Spleen (tissue), 11 donors: ENCODE measurements around the gene WNT2. TPM values are rescaled to one million over a fixed set of nuclear protein-coding genes. Genes with fewer than 3 reads are reported as not detected.

ENCODE experiments used
- DNase-seq: peaks from one replicate; pipeline ENCODE4 v3.0.0-alpha.2; 2020
- H3K27ac ChIP-seq, 8 donors: fragments of 200-600 bp; sonication (generic) in 7 of 8; 1 replicate in 4 of 8; 2 replicates in 4 of 8; pipeline versions ENCODE4 v1.5.0 to v1.8.0; 2016 to 2021; ENCODE audit warnings: inconsistent platforms in 4 of 8, mild to moderate bottlenecking in 4 of 8, moderate library complexity in 1 of 8
- H3K27me3 ChIP-seq, 7 donors: fragments of 200-600 bp; sonication (generic) in 6 of 7; replicated peaks in 1 of 7; 1 replicate in 4 of 7; 2 replicates in 3 of 7; pipeline versions ENCODE4 v1.5.0 to v1.8.0; 2016 to 2021; ENCODE audit warnings: inconsistent platforms in 3 of 7, mild to moderate bottlenecking in 1 of 7
- H3K36me3 ChIP-seq, 6 donors: fragments of 200-600 bp; sonication (generic) in 5 of 6; 1 replicate in 4 of 6; 2 replicates in 2 of 6; pipeline versions ENCODE4 v1.5.0 to v1.8.0; 2016 to 2021; ENCODE audit warnings: inconsistent platforms in 2 of 6
- H3K4me1 ChIP-seq, 6 donors: fragments of 200-600 bp; sonication (generic) in 5 of 6; 1 replicate in 3 of 6; 2 replicates in 3 of 6; pipeline versions ENCODE4 v1.5.0 to v1.8.0; 2016 to 2021; ENCODE audit warnings: inconsistent platforms in 3 of 6
- H3K4me3 ChIP-seq, 8 donors: fragments of 200-600 bp; sonication (generic) in 7 of 8; 1 replicate in 4 of 8; 2 replicates in 4 of 8; pipeline versions ENCODE4 v1.5.0 to v1.8.0; 2016 to 2021; ENCODE audit warnings: inconsistent platforms in 4 of 8, mild to moderate bottlenecking in 4 of 8, moderate library complexity in 2 of 8
- H3K9me3 ChIP-seq, 8 donors: fragments of 200-600 bp; sonication (generic) in 7 of 8; 1 replicate in 4 of 8; 2 replicates in 4 of 8; pipeline versions ENCODE4 v1.5.0 to v1.8.0; 2016 to 2021; ENCODE audit warnings: inconsistent platforms in 4 of 8
- POLR2A ChIP-seq, 3 donors: fragments of 450-650 bp; IDR thresholded peaks; one replicate each; pipeline ENCODE4 v1.5.1; 2017; ENCODE audit warnings: antibody characterized with exemption in 3 of 3, mild to moderate bottlenecking in 1 of 3
- POLR2AphosphoS5 ChIP-seq, 3 donors: sonication (generic); formaldehyde crosslinking; IDR thresholded peaks; one replicate each; pipeline ENCODE4 v1.5.1; 2017; ENCODE audit warnings: antibody characterized with exemption in 3 of 3
- WGBS, 5 donors: extraction: QIAGEN DNeasy Blood & Tissue Kit in 3 of 5; methylation state at CpG; one replicate each; pipeline versions ENCODE4 v1.1.5 to v1.1.7; 2013 to 2018; 5-methylcytosine and 5-hydroxymethylcytosine counted together
- intact Hi-C: fragments of 100-400 bp; cut with DNase I; formaldehyde crosslinking; loops from one replicate; pipeline ENCODE4 v1.15.0; 2023; ENCODE audit warnings: low total_unique reads
- polyA plus RNA-seq, 3 donors: library from polyadenylated mRNA; stranded (reverse); fragments of 200-250 nt; gene quantifications; one replicate each; pipeline ENCODE4 v1.2.1, GENCODE V29; 2013
- total RNA-seq, 7 donors: library from RNA; depleted of rRNA in 3 of 7; stranded (reverse); fragments of >200 nt in 3 of 7; fragmentation: NEBNext Ultra II Directional in 4 of 7; extraction: Animal tissue kit (Norgen Biotek cat#: 25700) in 4 of 7; gene quantifications; one replicate each; pipeline versions ENCODE4 v1.1.0 to v1.2.1, GENCODE V29; 2016 to 2021
- TF ChIP-seq, protein P1 (sequence below), 11 experiments: fragments of 200-600 bp in 7 of 11; fragments of 450-650 bp in 4 of 11; sonication (generic) in 4 of 11; IDR thresholded peaks in 8 of 11; conservative IDR thresholded peaks in 3 of 11; 1 replicate in 7 of 11; 2 replicates in 4 of 11; pipeline versions ENCODE4 v1.4.0 to v1.8.0; 2016 to 2021; ENCODE audit warnings: antibody characterized with exemption in 11 of 11, inconsistent platforms in 4 of 11, mild to moderate bottlenecking in 1 of 11
- donor health status: healthy with polysubstance abuse.
- donor health status: DM: no; HTN: no; CAD: no; lungs with moderate emphysema.
- donor health status: DM: no; HTN: no; CAD: no.
- donor health status: Bipolar disorder and iron deficiency.
- donor health status: healthy.
- donor health status: DM: no; HTN: no; CAD: no.
- donor health status: DM: yes; HTN: yes; CAD: no.

Gene WNT2
- total and polyA plus RNA-seq, 10 donors = 0.22 to 6.2 (median 2.1) TPM

- Histone ChIP-seq H3K27me3 (no peaks in the 10 kb centered on the region), H3K4me1 (peaks cover 0 to 13% (median 0%) of the 10 kb centered on the region in 6 donors), H3K9me3 (no peaks in the 10 kb centered on the region), H3K36me3 (no peaks in the 10 kb centered on the region), H3K4me3 (no peak overlapping the region), H3K27ac (no peak overlapping the region)
- no peak for DNase-seq
- WGBS, 5 donors = 92 to 98% (median 95%) methylated on average over 7 to 10 of the region's 10 CpGs
- intact Hi-C loops = no loop called here
- TF ChIP-seq POLR2A (IDR thresholded peaks at IDR 0.05) = no peak
- TF ChIP-seq POLR2AphosphoS5 (IDR thresholded peaks at IDR 0.05) = no peak
- TF ChIP-seq, protein P1, sequence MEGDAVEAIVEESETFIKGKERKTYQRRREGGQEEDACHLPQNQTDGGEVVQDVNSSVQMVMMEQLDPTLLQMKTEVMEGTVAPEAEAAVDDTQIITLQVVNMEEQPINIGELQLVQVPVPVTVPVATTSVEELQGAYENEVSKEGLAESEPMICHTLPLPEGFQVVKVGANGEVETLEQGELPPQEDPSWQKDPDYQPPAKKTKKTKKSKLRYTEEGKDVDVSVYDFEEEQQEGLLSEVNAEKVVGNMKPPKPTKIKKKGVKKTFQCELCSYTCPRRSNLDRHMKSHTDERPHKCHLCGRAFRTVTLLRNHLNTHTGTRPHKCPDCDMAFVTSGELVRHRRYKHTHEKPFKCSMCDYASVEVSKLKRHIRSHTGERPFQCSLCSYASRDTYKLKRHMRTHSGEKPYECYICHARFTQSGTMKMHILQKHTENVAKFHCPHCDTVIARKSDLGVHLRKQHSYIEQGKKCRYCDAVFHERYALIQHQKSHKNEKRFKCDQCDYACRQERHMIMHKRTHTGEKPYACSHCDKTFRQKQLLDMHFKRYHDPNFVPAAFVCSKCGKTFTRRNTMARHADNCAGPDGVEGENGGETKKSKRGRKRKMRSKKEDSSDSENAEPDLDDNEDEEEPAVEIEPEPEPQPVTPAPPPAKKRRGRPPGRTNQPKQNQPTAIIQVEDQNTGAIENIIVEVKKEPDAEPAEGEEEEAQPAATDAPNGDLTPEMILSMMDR (IDR thresholded peaks at IDR 0.05 in 8 of 11, conservative IDR thresholded peaks at IDR 0.05 in 3 of 11) = no peak
Measured at GRCh38 chr7:117278040-117278439, 44.8 kb downstream of the WNT2 start.

DNA sequence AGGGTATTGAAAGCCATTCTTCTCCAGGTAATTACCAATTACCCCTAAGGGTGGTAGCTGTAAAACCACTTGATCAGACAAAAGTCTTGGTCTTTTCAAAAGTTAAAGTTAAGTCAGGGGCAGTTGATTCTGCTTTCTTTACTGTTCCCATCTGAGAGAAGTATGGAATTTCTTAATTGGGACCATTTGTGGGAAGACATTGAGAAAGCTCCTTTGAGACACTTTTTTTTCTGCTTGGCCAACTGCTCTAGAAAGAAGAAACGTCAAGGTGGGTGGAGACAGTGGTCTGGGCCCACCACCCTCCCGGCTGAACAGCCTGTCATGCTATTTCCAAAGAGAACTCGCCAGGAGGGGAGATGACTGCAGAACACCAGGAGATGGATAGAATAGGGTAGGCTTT lies 45.3 kb downstream of the WNT2 start:
- peaks cover 0 to 13% (median 0%) of the 10 kb centered on the region in 6 donors for H3K4me1 ChIP-seq
- no peaks in the 10 kb centered on the region for H3K9me3 ChIP-seq
- H3K36me3 ChIP-seq = no peaks in the 10 kb centered on the region
- DNase-seq = no peak
- peaks cover 0 to 2% (median 0%) of the 10 kb centered on the region in 7 donors for H3K27me3 ChIP-seq
- 80 to 91% (median 82%) methylated on average over 3 of the region's 3 CpGs for WGBS, 5 donors
- H3K4me3 ChIP-seq = no peak overlapping the region
- no peak overlapping the region for H3K27ac ChIP-seq
- TF ChIP-seq POLR2A (IDR thresholded peaks at IDR 0.05) = no peak
- intact Hi-C loops = no loop called here

GRCh38 chr7:117274951-117275350 lies 47.9 kb downstream of the WNT2 start:
- H3K4me3 ChIP-seq = no peak overlapping the region
- intact Hi-C loops = no loop called here
- TF ChIP-seq POLR2AphosphoS5 (IDR thresholded peaks at IDR 0.05) (no peak), POLR2A (IDR thresholded peaks at IDR 0.05) (no peak)
- TF ChIP-seq, protein P1 (IDR thresholded peaks at IDR 0.05 in 8 of 11, conservative IDR thresholded peaks at IDR 0.05 in 3 of 11) = no peak
- H3K9me3 ChIP-seq = no peaks in the 10 kb centered on the region
- H3K36me3 ChIP-seq = no peaks in the 10 kb centered on the region
- WGBS, 5 donors = 70 to 93% (median 83%) methylated on average over 4 of the region's 4 CpGs
- no peak for DNase-seq
- H3K27ac ChIP-seq = no peak overlapping the region
- H3K4me1 ChIP-seq = peaks cover 0 to 7% (median 0%) of the 10 kb centered on the region in 6 donors
- H3K27me3 ChIP-seq = peaks cover 0 to 4% (median 0%) of the 10 kb centered on the region in 7 donors

DNA sequence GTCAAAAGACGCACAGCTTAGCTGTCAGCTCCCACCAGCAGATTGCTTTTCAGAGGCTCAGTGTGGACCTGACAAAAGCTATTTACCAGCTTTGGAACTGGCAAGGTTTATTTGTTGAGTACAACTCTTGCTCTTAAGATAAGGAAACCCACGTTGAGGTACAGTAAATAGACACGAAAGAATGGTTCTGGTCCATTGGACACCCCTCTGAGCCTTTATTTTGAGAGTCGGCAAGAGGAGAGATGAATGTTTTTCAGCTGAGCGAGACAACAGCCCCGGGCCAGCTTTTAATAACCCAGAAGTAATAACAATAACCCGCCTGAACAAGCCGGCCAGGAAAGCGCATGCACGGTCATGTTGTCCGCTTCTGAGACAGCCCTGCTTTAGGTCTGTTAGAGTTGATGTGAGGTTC lies 49.0 kb downstream of the WNT2 start:
- Histone ChIP-seq H3K4me1 (no peaks in the 10 kb centered on the region), H3K4me3 (no peak overlapping the region), H3K27ac (no peak overlapping the region), H3K9me3 (no peaks in the 10 kb centered on the region), H3K27me3 (peaks cover 0 to 4% (median 0%) of the 10 kb centered on the region in 7 donors), H3K36me3 (no peaks in the 10 kb centered on the region)
- 79 to 82% (median 81%) methylated on average over 11 of the region's 11 CpGs for WGBS, 5 donors
- DNase-seq = no peak
- intact Hi-C loops = no loop called here
- TF ChIP-seq POLR2AphosphoS5 (IDR thresholded peaks at IDR 0.05) = no peak
- no peak for TF ChIP-seq POLR2A (IDR thresholded peaks at IDR 0.05)

DNA sequence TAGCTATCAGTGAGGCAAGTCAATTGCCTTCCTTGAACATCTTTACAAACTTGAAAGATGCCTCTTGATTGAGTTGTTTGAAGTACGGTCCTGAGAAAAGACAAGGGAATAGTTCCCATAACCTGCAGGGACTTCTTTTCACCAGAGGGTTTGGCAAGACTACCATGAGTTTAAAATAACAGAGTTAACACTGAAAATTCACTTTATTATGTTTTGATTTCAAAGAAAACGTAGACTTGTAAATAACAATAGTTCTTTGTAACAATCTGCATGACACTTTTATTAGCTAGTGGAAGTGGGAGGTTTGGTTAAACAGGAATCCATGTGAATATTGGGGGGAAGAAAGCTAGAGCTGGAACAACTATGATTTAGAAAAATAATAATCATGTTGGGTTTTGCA lies 49.5 kb downstream of the WNT2 start:
- no peak overlapping the region for H3K4me3 ChIP-seq
- H3K9me3 ChIP-seq = no peaks in the 10 kb centered on the region
- TF ChIP-seq, protein P1 (IDR thresholded peaks at IDR 0.05 in 8 of 11, conservative IDR thresholded peaks at IDR 0.05 in 3 of 11) = no peak
- TF ChIP-seq POLR2AphosphoS5 (IDR thresholded peaks at IDR 0.05) (no peak), POLR2A (IDR thresholded peaks at IDR 0.05) (no peak)
- no peaks in the 10 kb centered on the region for H3K36me3 ChIP-seq
- intact Hi-C loops = no loop called here
- H3K27me3 ChIP-seq = peaks cover 0 to 4% (median 0%) of the 10 kb centered on the region in 7 donors
- no peaks in the 10 kb centered on the region for H3K4me1 ChIP-seq
- 70 to 81% (median 76%) methylated on average over 2 of the region's 2 CpGs for WGBS, 5 donors
- H3K27ac ChIP-seq = no peak overlapping the region
- DNase-seq = no peak
